Measurements from ENCODE around the gene SEMA3B. TPM values are rescaled to one million over a fixed set of nuclear protein-coding genes. Genes with fewer than 3 reads are reported as not detected.

Gene SEMA3B
- total and polyA plus RNA-seq, 9 of the 15 experiments (the other 6 are each of a cell fraction or from before 2014, with no cell fraction given): 0.03 to 1.8 (median 0.55) TPM; not detected in 1

DNA sequence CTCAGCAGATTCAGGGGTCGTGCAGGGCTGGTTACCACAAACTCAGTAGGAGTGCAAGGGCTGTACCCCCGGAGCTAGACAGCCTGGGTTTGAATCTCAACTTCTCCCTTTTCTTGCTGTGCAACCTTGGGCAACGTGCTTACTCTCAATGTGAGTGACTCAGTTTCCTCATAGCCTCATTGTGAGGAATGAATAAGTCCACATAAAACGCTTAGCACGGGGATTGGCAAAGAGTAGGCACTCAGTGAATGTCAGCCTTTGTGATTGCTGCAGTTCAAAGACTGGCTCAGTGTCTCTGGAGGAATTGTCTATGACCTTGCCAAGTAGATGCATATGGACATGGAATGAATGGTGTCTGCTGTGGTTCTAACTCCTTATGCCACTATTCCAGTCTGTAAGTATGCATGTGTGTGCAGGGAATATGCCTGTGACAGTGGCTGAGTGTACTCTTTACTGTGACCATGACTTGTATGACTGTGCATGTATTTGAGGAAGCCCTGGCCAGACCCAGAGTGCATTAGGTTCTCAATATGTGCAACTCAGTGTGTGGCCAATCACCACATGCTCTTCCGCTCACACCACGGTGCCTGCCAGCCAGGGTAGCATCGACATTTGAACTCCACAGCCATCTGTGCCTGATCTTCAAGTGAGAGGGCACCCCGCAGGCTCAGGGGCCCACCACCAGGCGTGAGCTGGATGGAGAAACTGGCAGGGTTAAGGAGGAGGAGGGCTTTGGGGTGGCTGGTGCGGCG, 31.2 kb downstream of the SEMA3B start (continued):
- TF ChIP-seq ZNF318 (IDR thresholded peaks at IDR 0.05; ENCODE audit: borderline replicate concordance in 1 of 2, low read depth in 1 of 2) (no peak), ZNF764 (CRISPR knock-in tag; IDR thresholded peaks at IDR 0.05; ENCODE audit: low read depth) (no peak), ESRRA (IDR thresholded peaks at IDR 0.05; ENCODE audit: borderline replicate concordance, low read depth) (no peak), RBM15 (IDR thresholded peaks at IDR 0.05; ENCODE audit: insufficient read depth, low read length) (no peak), CEBPB (tag; IDR thresholded peaks at IDR 0.05) (no peak), MCM2 (IDR thresholded peaks at IDR 0.05; ENCODE audit: low read depth) (no peak), MIER1 (IDR thresholded peaks at IDR 0.05; ENCODE audit: low read depth) (no peak), ZNF24 (IDR thresholded peaks at IDR 0.05) (no peak), C11orf30 (IDR thresholded peaks at IDR 0.05; ENCODE audit: low read depth) (peak; percentile 57), POLR2B (IDR thresholded peaks at IDR 0.05; ENCODE audit: low read depth, partially characterized antibody) (peak; percentile 12), ZNF274 (IDR thresholded peaks at IDR 0.05; ENCODE audit: borderline replicate concordance, low read depth, low read length) (no peak), FOXK2 (conservative IDR thresholded peaks at IDR 0.05 in 1 of 2, IDR thresholded peaks at IDR 0.05 in 1 of 2; ENCODE audit: low read depth in 2 of 2) (0 out of 4 replicates have a peak, but pooled peaks of 1 of the 2 experiments have one; percentile 43), ZNF668 (CRISPR knock-in tag; IDR thresholded peaks at IDR 0.05) (no peak), ZNF3 (CRISPR knock-in tag; IDR thresholded peaks at IDR 0.05) (no peak), TCF7L2 (IDR thresholded peaks at IDR 0.05; ENCODE audit: low read depth, low read length) (no peak), NFXL1 (CRISPR knock-in tag; IDR thresholded peaks at IDR 0.05) (no peak), KLF1 (tag; IDR thresholded peaks at IDR 0.05) (no peak)
- TF ChIP-seq, protein P1, sequence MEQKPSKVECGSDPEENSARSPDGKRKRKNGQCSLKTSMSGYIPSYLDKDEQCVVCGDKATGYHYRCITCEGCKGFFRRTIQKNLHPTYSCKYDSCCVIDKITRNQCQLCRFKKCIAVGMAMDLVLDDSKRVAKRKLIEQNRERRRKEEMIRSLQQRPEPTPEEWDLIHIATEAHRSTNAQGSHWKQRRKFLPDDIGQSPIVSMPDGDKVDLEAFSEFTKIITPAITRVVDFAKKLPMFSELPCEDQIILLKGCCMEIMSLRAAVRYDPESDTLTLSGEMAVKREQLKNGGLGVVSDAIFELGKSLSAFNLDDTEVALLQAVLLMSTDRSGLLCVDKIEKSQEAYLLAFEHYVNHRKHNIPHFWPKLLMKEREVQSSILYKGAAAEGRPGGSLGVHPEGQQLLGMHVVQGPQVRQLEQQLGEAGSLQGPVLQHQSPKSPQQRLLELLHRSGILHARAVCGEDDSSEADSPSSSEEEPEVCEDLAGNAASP (IDR thresholded peaks at IDR 0.05): no peak
- TF ChIP-seq, protein P2, sequence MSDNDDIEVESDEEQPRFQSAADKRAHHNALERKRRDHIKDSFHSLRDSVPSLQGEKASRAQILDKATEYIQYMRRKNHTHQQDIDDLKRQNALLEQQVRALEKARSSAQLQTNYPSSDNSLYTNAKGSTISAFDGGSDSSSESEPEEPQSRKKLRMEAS (CRISPR knock-in tag; IDR thresholded peaks at IDR 0.05): peak; percentile 69
